GM23338 (cell line): ENCODE measurements around the gene URAD. TPM values are rescaled to one million over a fixed set of nuclear protein-coding genes. Genes with fewer than 3 reads are reported as not detected.
A peak's percentile ranks its signal among the peaks of the same experiment; 100 is the strongest.

Experiments
- ATAC-seq: fragments of 200-7000 bp; cut with Tn5 transposase; 3 replicates; pipeline ENCODE4 v1.9.1; 2020
- DNase-seq: peaks from one replicate; pipeline ENCODE4 v3.0.0-alpha.2; 2015; ENCODE audit warnings: low spot score
- H2AFZ ChIP-seq: fragments of 200-600 bp; sonication (generic); 2 replicates; pipeline ENCODE4 v1.8.0; 2016; ENCODE audit warnings: antibody characterized with exemption, mild to moderate bottlenecking, moderate library complexity
- H3F3A ChIP-seq: fragments of 200-600 bp; sonication (generic); replicated peaks from 2 replicates; pipeline ENCODE4 v1.8.0; 2017; ENCODE audit warnings: antibody characterized with exemption, mixed run types, low read depth
- H3K27ac ChIP-seq: fragments of 200-600 bp; sonication (generic); 2 replicates; pipeline ENCODE4 v1.6.1; 2016; ENCODE audit warnings: low read depth
- H3K27me3 ChIP-seq: fragments of 200-600 bp; sonication (generic); 2 replicates; pipeline ENCODE4 v1.8.0; 2016; ENCODE audit warnings: mild to moderate bottlenecking, mixed run types, moderate library complexity; ENCODE audit not compliant: insufficient read depth
- H3K36me3 ChIP-seq: fragments of 200-600 bp; sonication (generic); 2 replicates; pipeline ENCODE4 v1.8.0; 2016; ENCODE audit warnings: mild to moderate bottlenecking; ENCODE audit not compliant: insufficient read depth
- H3K4me1 ChIP-seq: fragments of 200-600 bp; sonication (generic); 2 replicates; pipeline ENCODE4 v1.8.0; 2016; ENCODE audit warnings: mild to moderate bottlenecking, moderate library complexity; ENCODE audit not compliant: insufficient read depth
- H3K4me2 ChIP-seq: fragments of 200-600 bp; sonication (generic); 2 replicates; pipeline ENCODE4 v1.7.1; 2017; ENCODE audit warnings: mixed run types
- H3K4me3 ChIP-seq: fragments of 200-600 bp; sonication (generic); 2 replicates; pipeline ENCODE4 v1.6.1; 2016; ENCODE audit warnings: mixed run types
- H3K79me2 ChIP-seq: fragments of 200-600 bp; sonication (generic); replicated peaks from 2 replicates; pipeline ENCODE4 v1.8.0; 2017; ENCODE audit warnings: mild to moderate bottlenecking; ENCODE audit not compliant: insufficient read depth
- H3K9me2 ChIP-seq: fragments of 200-600 bp; sonication (generic); 2 replicates; pipeline ENCODE4 v1.8.0; 2017; ENCODE audit not compliant: insufficient read depth
- H4K20me1 ChIP-seq: fragments of 200-600 bp; sonication (generic); replicated peaks from 2 replicates; pipeline ENCODE4 v1.8.0; 2017; ENCODE audit warnings: mild to moderate bottlenecking; ENCODE audit not compliant: insufficient read depth
- H3K27ac Mint-ChIP-seq: 2 replicates; pipeline ENCODE4 v1.8.0; 2020; ENCODE audit warnings: inconsistent platforms, mild to moderate bottlenecking, moderate library complexity, mixed read lengths
- H3K27me3 Mint-ChIP-seq: 3 replicates; pipeline ENCODE4 v1.8.0; 2022; ENCODE audit warnings: low read depth, mild to moderate bottlenecking, moderate library complexity, mixed read lengths, inconsistent platforms; ENCODE audit not compliant: insufficient read depth, poor library complexity
- H3K36me3 Mint-ChIP-seq: 3 replicates; pipeline ENCODE4 v1.8.0; 2021; ENCODE audit warnings: low read depth, mild to moderate bottlenecking, inconsistent platforms, moderate library complexity, mixed read lengths
- H3K4me1 Mint-ChIP-seq: 3 replicates; pipeline ENCODE4 v1.8.0; 2020; ENCODE audit warnings: mild to moderate bottlenecking, inconsistent platforms, mixed read lengths
- H3K4me3 Mint-ChIP-seq: 3 replicates; pipeline ENCODE4 v1.8.0; 2021; ENCODE audit warnings: moderate library complexity, mild to moderate bottlenecking, inconsistent platforms, mixed read lengths
- H3K9me3 Mint-ChIP-seq: 3 replicates; pipeline ENCODE4 v1.8.0; 2020; ENCODE audit warnings: moderate library complexity, mild to moderate bottlenecking, inconsistent platforms, mixed read lengths
- CREB1 ChIP-seq: fragments of 250-450 bp; sonication (Bioruptor Pico); IDR thresholded peaks from 2 replicates; pipeline ENCODE4 v1.5.0; 2020; ENCODE audit warnings: low read depth, mild to moderate bottlenecking, moderate library complexity
- EZH2 ChIP-seq: fragments of 200-600 bp; sonication (generic); IDR thresholded peaks from one replicate; pipeline ENCODE4 v1.8.0; 2017; ENCODE audit warnings: antibody characterized with exemption, mild to moderate bottlenecking, low read depth; ENCODE audit not compliant: unreplicated experiment
- EZH2phosphoT487 ChIP-seq: fragments of 200-600 bp; sonication (generic); IDR thresholded peaks from one replicate; pipeline ENCODE4 v1.8.1; 2018; ENCODE audit warnings: antibody characterized with exemption; ENCODE audit not compliant: unreplicated experiment
- JUNB ChIP-seq: IDR thresholded peaks from one replicate; pipeline ENCODE4 v1.6.1; 2016; ENCODE audit warnings: antibody characterized with exemption; ENCODE audit not compliant: unreplicated experiment
- POLR2AphosphoS5 ChIP-seq: IDR thresholded peaks from 2 replicates; pipeline ENCODE4 v1.6.1; 2016; ENCODE audit warnings: antibody characterized with exemption, low read depth
- STAT1 ChIP-seq: IDR thresholded peaks from one replicate; pipeline ENCODE4 v1.6.1; 2016; ENCODE audit warnings: antibody characterized with exemption; ENCODE audit not compliant: unreplicated experiment
- ZNF114 ChIP-seq: fragments of 250-450 bp; sonication (Bioruptor Pico); IDR thresholded peaks from 2 replicates; pipeline ENCODE4 v1.5.0; 2020; ENCODE audit warnings: mild to moderate bottlenecking, moderate library complexity
- ZNF331 ChIP-seq: fragments of 250-450 bp; sonication (Bioruptor Pico); IDR thresholded peaks from 2 replicates; pipeline ENCODE4 v1.5.0; 2020; ENCODE audit warnings: low read depth, mild to moderate bottlenecking, moderate library complexity
- polyA plus RNA-seq: library from polyadenylated mRNA; unstranded; fragments of >200 nt; fragmentation: Nextera tagmentation; extraction: Ambion mirVana; gene quantifications from 2 replicates; pipeline ENCODE4 v1.2.1, GENCODE V29; 2016
- total RNA-seq: library from RNA; depleted of rRNA; stranded (reverse); fragments of >200 nt; shearing (Covaris generic); gene quantifications from 2 replicates; pipeline ENCODE4 v1.2.3, GENCODE V29; 2014
- TF ChIP-seq, protein P1 (sequence below): fragments of 250-450 bp; sonication (Bioruptor Pico); IDR thresholded peaks from 2 replicates; pipeline ENCODE4 v1.5.0; 2020; ENCODE audit warnings: mild to moderate bottlenecking, moderate library complexity
- TF ChIP-seq, protein P2 (sequence below): IDR thresholded peaks from 2 replicates; pipeline ENCODE4 v1.6.1; 2016; ENCODE audit warnings: antibody characterized with exemption
- TF ChIP-seq, protein P3 (sequence below), 2 experiments: fragments of 200-600 bp in 1 of 2; sonication (generic) in 1 of 2; conservative IDR thresholded peaks; 2 replicates each; pipeline versions ENCODE4 v1.5.1 to v1.6.1; 2016 to 2017; ENCODE audit warnings: antibody characterized with exemption in 2 of 2, low read depth in 2 of 2, mild to moderate bottlenecking in 2 of 2, moderate library complexity in 1 of 2
- TF ChIP-seq, protein P4 (sequence below): IDR thresholded peaks from one replicate; pipeline ENCODE4 v1.6.1; 2018; ENCODE audit warnings: antibody characterized with exemption; ENCODE audit not compliant: unreplicated experiment

URAD gene
- total and polyA plus RNA-seq, 2 experiments from 2014 or later = not detected

DNA sequence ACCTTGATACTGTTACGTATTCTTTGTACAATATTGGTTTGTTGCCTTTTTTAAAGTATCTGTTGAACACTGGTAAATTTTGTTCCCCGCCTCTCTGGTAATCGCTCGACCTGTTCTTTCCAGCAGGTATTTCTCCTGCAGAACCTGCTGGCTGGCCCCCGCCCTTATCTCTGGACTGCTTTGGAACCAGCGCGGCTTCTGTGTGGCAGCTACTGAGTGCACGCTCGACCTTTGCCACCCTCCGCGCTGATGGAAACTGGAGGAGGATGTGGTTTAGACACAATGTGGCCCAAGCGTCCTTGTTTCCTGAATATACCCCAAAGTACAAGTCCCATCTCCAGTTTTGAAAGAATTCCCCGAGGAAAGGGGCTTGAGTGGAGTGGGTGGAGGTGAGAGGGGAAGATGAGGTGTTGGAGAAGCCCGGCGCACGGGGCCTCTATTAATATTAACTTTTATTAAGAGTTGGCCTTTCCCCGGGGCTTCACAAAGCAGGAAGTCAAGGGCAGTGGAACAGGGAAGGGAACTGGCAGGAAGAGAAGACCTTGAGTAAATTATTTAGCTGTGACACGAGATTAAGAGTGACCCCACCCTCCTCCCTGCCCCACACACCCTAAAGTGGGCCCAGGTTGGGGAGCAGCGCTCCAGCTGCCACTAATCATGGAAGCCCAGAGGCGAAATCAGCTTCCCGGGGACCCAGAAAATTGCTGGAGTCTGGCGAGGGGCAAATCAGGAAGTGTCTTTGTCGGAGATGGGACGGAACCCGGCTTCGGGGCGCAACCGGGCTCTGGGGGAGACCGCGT lies 35.4 kb downstream of the URAD start (continued):
- TF ChIP-seq EZH2 = peak; percentile 76

DNA sequence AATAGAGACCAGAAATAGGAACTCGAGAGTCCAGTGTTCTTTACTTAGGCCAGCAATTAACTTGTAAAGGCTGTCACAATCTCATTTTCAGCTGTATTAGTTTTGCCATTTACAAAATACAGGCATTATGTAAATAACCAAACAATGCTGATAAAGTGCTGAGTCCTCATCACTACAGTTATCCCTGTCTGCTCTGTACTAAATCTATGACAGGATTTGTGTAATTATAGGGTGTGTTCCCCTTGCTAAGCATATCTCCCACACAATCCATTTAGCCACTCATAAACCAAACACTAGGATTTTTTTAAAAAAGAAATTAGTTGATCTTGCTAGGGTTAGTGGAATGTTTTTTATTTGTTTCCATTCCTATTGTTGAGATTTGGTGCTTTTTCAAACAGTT lies 45.5 kb downstream of the URAD start:
- no peaks in the 10 kb centered on the region for H3K36me3 ChIP-seq
- H4K20me1 ChIP-seq = no peaks in the 10 kb centered on the region
- H3K9me2 ChIP-seq = no peaks in the 10 kb centered on the region
- no peak overlapping the region for H2AFZ ChIP-seq
- H3K4me1 ChIP-seq = no peaks in the 10 kb centered on the region
- peaks cover 25% of the 10 kb centered on the region for H3K27me3 ChIP-seq
- Mint-ChIP-seq H3K27ac (no peak overlapping the region), H3K4me1 (no peaks in the 10 kb centered on the region), H3K36me3 (no peaks in the 10 kb centered on the region), H3K9me3 (peaks cover 14% of the 10 kb centered on the region), H3K4me3 (no peak overlapping the region), H3K27me3 (peaks cover 8% of the 10 kb centered on the region)
- H3K4me3 ChIP-seq = no peak overlapping the region
- no peaks in the 10 kb centered on the region for H3F3A ChIP-seq
- H3K79me2 ChIP-seq = no peaks in the 10 kb centered on the region
- DNase-seq (no peak), ATAC-seq (no peak)
- TF ChIP-seq ZNF331 = no peak
- TF ChIP-seq JUNB = no peak
- TF ChIP-seq EZH2phosphoT487 = no peak
- TF ChIP-seq POLR2AphosphoS5 = no peak
- no peak for TF ChIP-seq STAT1
- no peak for TF ChIP-seq CREB1 (CRISPR knock-in tag)
- TF ChIP-seq, protein P1, sequence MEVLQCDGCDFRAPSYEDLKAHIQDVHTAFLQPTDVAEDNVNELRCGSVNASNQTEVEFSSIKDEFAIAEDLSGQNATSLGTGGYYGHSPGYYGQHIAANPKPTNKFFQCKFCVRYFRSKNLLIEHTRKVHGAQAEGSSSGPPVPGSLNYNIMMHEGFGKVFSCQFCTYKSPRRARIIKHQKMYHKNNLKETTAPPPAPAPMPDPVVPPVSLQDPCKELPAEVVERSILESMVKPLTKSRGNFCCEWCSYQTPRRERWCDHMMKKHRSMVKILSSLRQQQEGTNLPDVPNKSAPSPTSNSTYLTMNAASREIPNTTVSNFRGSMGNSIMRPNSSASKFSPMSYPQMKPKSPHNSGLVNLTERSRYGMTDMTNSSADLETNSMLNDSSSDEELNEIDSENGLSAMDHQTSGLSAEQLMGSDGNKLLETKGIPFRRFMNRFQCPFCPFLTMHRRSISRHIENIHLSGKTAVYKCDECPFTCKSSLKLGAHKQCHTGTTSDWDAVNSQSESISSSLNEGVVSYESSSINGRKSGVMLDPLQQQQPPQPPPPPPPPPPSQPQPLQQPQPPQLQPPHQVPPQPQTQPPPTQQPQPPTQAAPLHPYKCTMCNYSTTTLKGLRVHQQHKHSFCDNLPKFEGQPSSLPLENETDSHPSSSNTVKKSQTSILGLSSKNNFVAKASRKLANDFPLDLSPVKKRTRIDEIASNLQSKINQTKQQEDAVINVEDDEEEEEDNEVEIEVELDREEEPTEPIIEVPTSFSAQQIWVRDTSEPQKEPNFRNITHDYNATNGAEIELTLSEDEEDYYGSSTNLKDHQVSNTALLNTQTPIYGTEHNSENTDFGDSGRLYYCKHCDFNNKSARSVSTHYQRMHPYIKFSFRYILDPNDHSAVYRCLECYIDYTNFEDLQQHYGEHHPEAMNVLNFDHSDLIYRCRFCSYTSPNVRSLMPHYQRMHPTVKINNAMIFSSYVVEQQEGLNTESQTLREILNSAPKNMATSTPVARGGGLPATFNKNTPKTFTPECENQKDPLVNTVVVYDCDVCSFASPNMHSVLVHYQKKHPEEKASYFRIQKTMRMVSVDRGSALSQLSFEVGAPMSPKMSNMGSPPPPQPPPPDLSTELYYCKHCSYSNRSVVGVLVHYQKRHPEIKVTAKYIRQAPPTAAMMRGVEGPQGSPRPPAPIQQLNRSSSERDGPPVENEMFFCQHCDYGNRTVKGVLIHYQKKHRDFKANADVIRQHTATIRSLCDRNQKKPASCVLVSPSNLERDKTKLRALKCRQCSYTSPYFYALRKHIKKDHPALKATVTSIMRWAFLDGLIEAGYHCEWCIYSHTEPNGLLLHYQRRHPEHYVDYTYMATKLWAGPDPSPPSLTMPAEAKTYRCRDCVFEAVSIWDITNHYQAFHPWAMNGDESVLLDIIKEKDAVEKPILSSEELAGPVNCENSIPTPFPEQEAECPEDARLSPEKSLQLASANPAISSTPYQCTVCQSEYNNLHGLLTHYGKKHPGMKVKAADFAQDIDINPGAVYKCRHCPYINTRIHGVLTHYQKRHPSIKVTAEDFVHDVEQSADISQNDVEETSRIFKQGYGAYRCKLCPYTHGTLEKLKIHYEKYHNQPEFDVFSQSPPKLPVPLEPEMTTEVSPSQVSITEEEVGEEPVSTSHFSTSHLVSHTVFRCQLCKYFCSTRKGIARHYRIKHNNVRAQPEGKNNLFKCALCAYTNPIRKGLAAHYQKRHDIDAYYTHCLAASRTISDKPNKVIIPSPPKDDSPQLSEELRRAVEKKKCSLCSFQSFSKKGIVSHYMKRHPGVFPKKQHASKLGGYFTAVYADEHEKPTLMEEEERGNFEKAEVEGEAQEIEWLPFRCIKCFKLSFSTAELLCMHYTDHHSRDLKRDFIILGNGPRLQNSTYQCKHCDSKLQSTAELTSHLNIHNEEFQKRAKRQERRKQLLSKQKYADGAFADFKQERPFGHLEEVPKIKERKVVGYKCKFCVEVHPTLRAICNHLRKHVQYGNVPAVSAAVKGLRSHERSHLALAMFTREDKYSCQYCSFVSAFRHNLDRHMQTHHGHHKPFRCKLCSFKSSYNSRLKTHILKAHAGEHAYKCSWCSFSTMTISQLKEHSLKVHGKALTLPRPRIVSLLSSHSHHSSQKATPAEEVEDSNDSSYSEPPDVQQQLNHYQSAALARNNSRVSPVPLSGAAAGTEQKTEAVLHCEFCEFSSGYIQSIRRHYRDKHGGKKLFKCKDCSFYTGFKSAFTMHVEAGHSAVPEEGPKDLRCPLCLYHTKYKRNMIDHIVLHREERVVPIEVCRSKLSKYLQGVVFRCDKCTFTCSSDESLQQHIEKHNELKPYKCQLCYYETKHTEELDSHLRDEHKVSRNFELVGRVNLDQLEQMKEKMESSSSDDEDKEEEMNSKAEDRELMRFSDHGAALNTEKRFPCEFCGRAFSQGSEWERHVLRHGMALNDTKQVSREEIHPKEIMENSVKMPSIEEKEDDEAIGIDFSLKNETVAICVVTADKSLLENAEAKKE (CRISPR knock-in tag) = no peak
- TF ChIP-seq, protein P2, sequence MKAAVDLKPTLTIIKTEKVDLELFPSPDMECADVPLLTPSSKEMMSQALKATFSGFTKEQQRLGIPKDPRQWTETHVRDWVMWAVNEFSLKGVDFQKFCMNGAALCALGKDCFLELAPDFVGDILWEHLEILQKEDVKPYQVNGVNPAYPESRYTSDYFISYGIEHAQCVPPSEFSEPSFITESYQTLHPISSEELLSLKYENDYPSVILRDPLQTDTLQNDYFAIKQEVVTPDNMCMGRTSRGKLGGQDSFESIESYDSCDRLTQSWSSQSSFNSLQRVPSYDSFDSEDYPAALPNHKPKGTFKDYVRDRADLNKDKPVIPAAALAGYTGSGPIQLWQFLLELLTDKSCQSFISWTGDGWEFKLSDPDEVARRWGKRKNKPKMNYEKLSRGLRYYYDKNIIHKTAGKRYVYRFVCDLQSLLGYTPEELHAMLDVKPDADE = no peak
- TF ChIP-seq, protein P3, sequence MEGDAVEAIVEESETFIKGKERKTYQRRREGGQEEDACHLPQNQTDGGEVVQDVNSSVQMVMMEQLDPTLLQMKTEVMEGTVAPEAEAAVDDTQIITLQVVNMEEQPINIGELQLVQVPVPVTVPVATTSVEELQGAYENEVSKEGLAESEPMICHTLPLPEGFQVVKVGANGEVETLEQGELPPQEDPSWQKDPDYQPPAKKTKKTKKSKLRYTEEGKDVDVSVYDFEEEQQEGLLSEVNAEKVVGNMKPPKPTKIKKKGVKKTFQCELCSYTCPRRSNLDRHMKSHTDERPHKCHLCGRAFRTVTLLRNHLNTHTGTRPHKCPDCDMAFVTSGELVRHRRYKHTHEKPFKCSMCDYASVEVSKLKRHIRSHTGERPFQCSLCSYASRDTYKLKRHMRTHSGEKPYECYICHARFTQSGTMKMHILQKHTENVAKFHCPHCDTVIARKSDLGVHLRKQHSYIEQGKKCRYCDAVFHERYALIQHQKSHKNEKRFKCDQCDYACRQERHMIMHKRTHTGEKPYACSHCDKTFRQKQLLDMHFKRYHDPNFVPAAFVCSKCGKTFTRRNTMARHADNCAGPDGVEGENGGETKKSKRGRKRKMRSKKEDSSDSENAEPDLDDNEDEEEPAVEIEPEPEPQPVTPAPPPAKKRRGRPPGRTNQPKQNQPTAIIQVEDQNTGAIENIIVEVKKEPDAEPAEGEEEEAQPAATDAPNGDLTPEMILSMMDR (conservative IDR thresholded peaks at IDR 0.05; ENCODE audit: low read depth in 2 of 2) = no peak
- no peak for TF ChIP-seq ZNF114 (CRISPR knock-in tag)
- no peak for TF ChIP-seq EZH2
- TF ChIP-seq, protein P4, sequence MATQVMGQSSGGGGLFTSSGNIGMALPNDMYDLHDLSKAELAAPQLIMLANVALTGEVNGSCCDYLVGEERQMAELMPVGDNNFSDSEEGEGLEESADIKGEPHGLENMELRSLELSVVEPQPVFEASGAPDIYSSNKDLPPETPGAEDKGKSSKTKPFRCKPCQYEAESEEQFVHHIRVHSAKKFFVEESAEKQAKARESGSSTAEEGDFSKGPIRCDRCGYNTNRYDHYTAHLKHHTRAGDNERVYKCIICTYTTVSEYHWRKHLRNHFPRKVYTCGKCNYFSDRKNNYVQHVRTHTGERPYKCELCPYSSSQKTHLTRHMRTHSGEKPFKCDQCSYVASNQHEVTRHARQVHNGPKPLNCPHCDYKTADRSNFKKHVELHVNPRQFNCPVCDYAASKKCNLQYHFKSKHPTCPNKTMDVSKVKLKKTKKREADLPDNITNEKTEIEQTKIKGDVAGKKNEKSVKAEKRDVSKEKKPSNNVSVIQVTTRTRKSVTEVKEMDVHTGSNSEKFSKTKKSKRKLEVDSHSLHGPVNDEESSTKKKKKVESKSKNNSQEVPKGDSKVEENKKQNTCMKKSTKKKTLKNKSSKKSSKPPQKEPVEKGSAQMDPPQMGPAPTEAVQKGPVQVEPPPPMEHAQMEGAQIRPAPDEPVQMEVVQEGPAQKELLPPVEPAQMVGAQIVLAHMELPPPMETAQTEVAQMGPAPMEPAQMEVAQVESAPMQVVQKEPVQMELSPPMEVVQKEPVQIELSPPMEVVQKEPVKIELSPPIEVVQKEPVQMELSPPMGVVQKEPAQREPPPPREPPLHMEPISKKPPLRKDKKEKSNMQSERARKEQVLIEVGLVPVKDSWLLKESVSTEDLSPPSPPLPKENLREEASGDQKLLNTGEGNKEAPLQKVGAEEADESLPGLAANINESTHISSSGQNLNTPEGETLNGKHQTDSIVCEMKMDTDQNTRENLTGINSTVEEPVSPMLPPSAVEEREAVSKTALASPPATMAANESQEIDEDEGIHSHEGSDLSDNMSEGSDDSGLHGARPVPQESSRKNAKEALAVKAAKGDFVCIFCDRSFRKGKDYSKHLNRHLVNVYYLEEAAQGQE = no peak
- H3K27ac ChIP-seq = no peak overlapping the region
- H3K4me2 ChIP-seq = no peak overlapping the region
